K562 (cell line): ENCODE measurements around the gene DNM1. TPM values are rescaled to one million over a fixed set of nuclear protein-coding genes. Genes with fewer than 3 reads are reported as not detected.

Experiments used
- ATAC-seq: fragments of 200-7000 bp; cut with Tn5 transposase; 3 replicates; pipeline ENCODE4 v1.9.1; 2020; ENCODE audit warnings: moderate library complexity
- BruUV-seq: library from RNA; stranded (reverse); fragments of 400-500 nt; replicated peaks from 2 replicates; lab custom pipeline; 2021; lab: Mats Ljungman, UMichigan
- CTCF ChIA-PET: fragments of 300-600 bp; formaldehyde crosslinking; extraction: SDS; loops from one replicate; lab custom pipeline; 2021; ENCODE audit warnings: low intra/inter-chr PET ratio; lab: Yijun Ruan, JAX
- POLR2A ChIA-PET: fragments of 300-600, 350-650 bp; sonication (Branson Sonifier 250); formaldehyde crosslinking; extraction: SDS; loops from one replicate; lab custom pipeline; 2021; ENCODE audit warnings: antibody characterized with exemption, inconsistent platforms; lab: Yijun Ruan, JAX
- DNase-seq, 4 experiments: peaks; one replicate each; pipeline versions ENCODE4 v3.0.0 to v3.0.0-alpha.2; 2011 to 2018; ENCODE audit warnings: low spot score in 3 of 4, mixed read lengths in 3 of 4; ENCODE audit errors: extremely low read depth in 1 of 4
- FAIRE-seq: peaks from 2 replicates; lab custom pipeline; 2011; peaks lifted over from hg19 to GRCh38; lab: Jason Lieb, UNC
- H2AFZ ChIP-seq: 2 replicates; pipeline ENCODE4 v1.6.0; 2011; ENCODE audit warnings: low read depth, low read length, control low read depth, inconsistent platforms
- H3K27ac ChIP-seq: fragments of 200-600 bp; 3 replicates; pipeline ENCODE4 v1.8.0; 2011; ENCODE audit warnings: low read depth, mild to moderate bottlenecking, control low read depth, inconsistent platforms, low read length, moderate library complexity, mixed read lengths; ENCODE audit errors: extremely low read depth
- H3K27me3 ChIP-seq, 2 experiments: fragments of 300-600 bp in 1 of 2; 2 replicates in 1 of 2; 3 replicates in 1 of 2; pipeline versions ENCODE4 v1.6.0 to v1.8.0; 2011; ENCODE audit warnings: inconsistent platforms in 2 of 2, low read length in 2 of 2, mild to moderate bottlenecking in 1 of 2, mixed read lengths in 1 of 2, moderate library complexity in 1 of 2; ENCODE audit not compliant: control insufficient read depth in 2 of 2, insufficient read depth in 2 of 2
- H3K36me3 ChIP-seq: fragments of 300-600 bp; 3 replicates; pipeline ENCODE4 v1.8.0; 2011; ENCODE audit warnings: mild to moderate bottlenecking, low read length, inconsistent platforms; ENCODE audit not compliant: control insufficient read depth, insufficient read depth
- H3K4me1 ChIP-seq, 2 experiments: fragments of 200-600 bp in 1 of 2; replicated peaks in 1 of 2; 2 replicates in 1 of 2; 3 replicates in 1 of 2; pipeline versions ENCODE4 v1.5.1 to v1.8.0; 2011; ENCODE audit warnings: inconsistent platforms in 2 of 2, low read length in 2 of 2, mild to moderate bottlenecking in 1 of 2, mixed read lengths in 1 of 2, moderate library complexity in 1 of 2; ENCODE audit not compliant: control insufficient read depth in 2 of 2, insufficient read depth in 2 of 2
- H3K4me2 ChIP-seq: 2 replicates; pipeline ENCODE4 v1.6.1; 2011; ENCODE audit warnings: low read length, control low read depth, inconsistent platforms, mixed read lengths; ENCODE audit not compliant: insufficient read depth
- H3K4me3 ChIP-seq: fragments of 200-600 bp; sonication (generic), shearing (Covaris generic); 2 replicates; pipeline ENCODE4 v1.5.1; 2016; ENCODE audit warnings: control low read depth, inconsistent platforms
- H3K79me2 ChIP-seq: fragments of 200-600 bp; 3 replicates; pipeline ENCODE4 v1.8.0; 2011; ENCODE audit warnings: low read length, inconsistent platforms; ENCODE audit not compliant: control insufficient read depth, insufficient read depth
- H3K9ac ChIP-seq, 2 experiments: 2 replicates each; pipeline versions ENCODE4 v1.6.0 to v1.6.1; 2011; ENCODE audit warnings: low read depth in 2 of 2, low read length in 2 of 2, control low read depth in 1 of 2, inconsistent platforms in 1 of 2, mild to moderate bottlenecking in 1 of 2, mixed read lengths in 1 of 2; ENCODE audit not compliant: insufficient read depth in 1 of 2
- H3K9me1 ChIP-seq: one replicate; pipeline ENCODE4 v1.6.0; 2011; ENCODE audit warnings: inconsistent platforms, mild to moderate bottlenecking, low read length, moderate library complexity; ENCODE audit not compliant: control insufficient read depth, insufficient read depth
- H3K9me3 ChIP-seq: replicated peaks from 2 replicates; pipeline ENCODE4 v1.5.1; 2011; ENCODE audit warnings: low read depth, low read length, inconsistent platforms; ENCODE audit not compliant: control insufficient read depth, insufficient read depth
- H4K20me1 ChIP-seq: replicated peaks from 2 replicates; pipeline ENCODE4 v1.6.1; 2011; ENCODE audit warnings: low read length, inconsistent platforms, mixed read lengths; ENCODE audit not compliant: control insufficient read depth, insufficient read depth
- FOS ChIP-seq: IDR thresholded peaks from 3 replicates; pipeline ENCODE4 v1.6.1; 2011; ENCODE audit not compliant: insufficient read length; ENCODE audit errors: extremely low read depth
- HDAC6 ChIP-seq: IDR thresholded peaks from 2 replicates; pipeline ENCODE4 v1.6.1; 2012; ENCODE audit warnings: low read depth, mild to moderate bottlenecking, control low read depth, inconsistent platforms, low read length, moderate library complexity
- HOMEZ ChIP-seq: fragments of 250-450 bp; sonication (Bioruptor Pico); IDR thresholded peaks from 2 replicates; pipeline ENCODE4 v1.4.0; 2020; ENCODE audit warnings: mild to moderate bottlenecking, moderate library complexity
- MBD1 ChIP-seq: fragments of 250-450 bp; sonication (Bioruptor Pico); IDR thresholded peaks from 2 replicates; pipeline ENCODE4 v1.8.0; 2022; ENCODE audit warnings: inconsistent platforms
- NR1H2 ChIP-seq: sonication (generic); formaldehyde crosslinking; IDR thresholded peaks from 2 replicates; pipeline ENCODE4 v1.4.0; 2020; ENCODE audit warnings: mild to moderate bottlenecking, missing genetic modification reagents
- PPARD ChIP-seq: fragments of 250-450 bp; sonication (Bioruptor Pico); IDR thresholded peaks from 2 replicates; pipeline ENCODE4 v1.8.0; 2022; ENCODE audit warnings: inconsistent platforms, mild to moderate bottlenecking, moderate library complexity
- SAFB ChIP-seq: fragments of 200-400 bp; formaldehyde crosslinking; IDR thresholded peaks from 2 replicates; pipeline ENCODE4 v1.6.1; 2017; ENCODE audit warnings: low read depth, low read length, borderline replicate concordance
- SAFB2 ChIP-seq: fragments of 200-400 bp; formaldehyde crosslinking; IDR thresholded peaks from 2 replicates; pipeline ENCODE4 v1.6.1; 2018; ENCODE audit warnings: borderline replicate concordance, low read length, low read depth, moderate library complexity; ENCODE audit not compliant: severe bottlenecking
- SNAPC5 ChIP-seq: fragments of 250-450 bp; sonication (Bioruptor Pico); IDR thresholded peaks from 2 replicates; pipeline ENCODE4 v1.8.0; 2021; ENCODE audit warnings: moderate library complexity, mild to moderate bottlenecking, inconsistent platforms
- STAT5B ChIP-seq: fragments of 250-450 bp; sonication (Bioruptor Pico); IDR thresholded peaks from 2 replicates; pipeline ENCODE4 v1.8.0; 2021; ENCODE audit warnings: mild to moderate bottlenecking, inconsistent platforms
- TAF15 ChIP-seq: fragments of 200-400 bp; formaldehyde crosslinking; IDR thresholded peaks from 2 replicates; pipeline ENCODE4 v1.6.1; 2017; ENCODE audit warnings: mild to moderate bottlenecking, low read depth, low read length, moderate library complexity
- TFAM ChIP-seq: fragments of 250-450 bp; sonication (Bioruptor Pico); conservative IDR thresholded peaks from 2 replicates; pipeline ENCODE4 v1.5.0; 2021; ENCODE audit warnings: mild to moderate bottlenecking, moderate library complexity
- TGIF2 ChIP-seq: sonication (generic); formaldehyde crosslinking; IDR thresholded peaks from 2 replicates; pipeline ENCODE4 v1.8.1; 2022; ENCODE audit warnings: mild to moderate bottlenecking, missing genetic modification reagents, moderate library complexity
- ZBTB5 ChIP-seq: fragments of 450-650 bp; IDR thresholded peaks from 2 replicates; pipeline ENCODE4 v1.6.1; 2017; ENCODE audit warnings: antibody characterized with exemption
- ZNF197 ChIP-seq: fragments of 200-800 bp; sonication (Bioruptor generic); IDR thresholded peaks from 2 replicates; pipeline ENCODE4 v1.6.1; 2016; ENCODE audit warnings: low read depth, missing genetic modification characterization, missing compliant biosample characterization
- ZNF212 ChIP-seq: fragments of 450-650 bp; formaldehyde crosslinking; IDR thresholded peaks from 2 replicates; pipeline ENCODE4 v1.4.0; 2020; ENCODE audit warnings: mild to moderate bottlenecking
- WGBS: fragments of 100-300 bp; shearing (Covaris generic); methylation state at CpG from one replicate; pipeline ENCODE4 v1.1.6; 2016; ENCODE audit warnings: low coverage, mixed read lengths; ENCODE audit not compliant: insufficient coverage; ENCODE audit errors: missing lambda C conversion rate; 5-methylcytosine and 5-hydroxymethylcytosine counted together
- in situ Hi-C: fragments of 300-500 bp; cut with MboI; formaldehyde crosslinking; loops from 4 replicates; pipeline ENCODE4 v1.15.0; 2018; ENCODE audit warnings: inconsistent platforms, mixed read lengths
- intact Hi-C: fragments of 100-400 bp; cut with micrococcal nuclease; formaldehyde crosslinking; loops from 2 replicates; pipeline ENCODE4 v1.14.2; 2022
- polyA plus RNA-seq, 8 experiments: library from polyadenylated mRNA; depleted of rRNA in 4 of 8; stranded (reverse) in 5 of 8; unstranded in 3 of 8; fragments of >200 nt; fragmentation: Nextera tagmentation in 2 of 8; fragmentation: Illumina TruSeq in 1 of 8; extraction: Ambion mirVana in 2 of 8; extraction: Trizol in 1 of 8; gene quantifications; 2 replicates each; pipeline versions ENCODE4 v1.2.1 to v1.2.3, GENCODE V29; 2011 to 2014; ENCODE audit warnings: inconsistent platforms in 1 of 8, missing spikeins in 1 of 8
- total RNA-seq, 7 experiments: library from RNA; depleted of rRNA in 6 of 7; stranded (reverse); fragments of >200 nt in 6 of 7; fragmentation: Illumina TruSeq in 2 of 7; extraction: Trizol in 2 of 7; gene quantifications; 2 replicates each; pipeline versions ENCODE4 v1.2.1 to v1.2.3, GENCODE V29; 2011 to 2021; ENCODE audit warnings: low replicate concordance in 1 of 7

DNM1 gene
- total and polyA plus RNA-seq, 9 of the 15 experiments (the other 6 are each of a cell fraction or from before 2014, with no cell fraction given): 0.39 to 23.1 (median 9.1) TPM

- TF ChIP-seq SAFB2 (no peak), HDAC6 (no peak), ZNF197 (no peak), TGIF2 (CRISPR knock-in tag) (no peak), ZBTB5 (no peak), NR1H2 (CRISPR knock-in tag) (no peak), ZNF212 (CRISPR knock-in tag) (no peak)
- TF ChIP-seq, all 486 proteins: peak for 0
Measured at GRCh38 chr9:128219831-128220230, 16.7 kb downstream of the DNM1 start (continued).

DNA sequence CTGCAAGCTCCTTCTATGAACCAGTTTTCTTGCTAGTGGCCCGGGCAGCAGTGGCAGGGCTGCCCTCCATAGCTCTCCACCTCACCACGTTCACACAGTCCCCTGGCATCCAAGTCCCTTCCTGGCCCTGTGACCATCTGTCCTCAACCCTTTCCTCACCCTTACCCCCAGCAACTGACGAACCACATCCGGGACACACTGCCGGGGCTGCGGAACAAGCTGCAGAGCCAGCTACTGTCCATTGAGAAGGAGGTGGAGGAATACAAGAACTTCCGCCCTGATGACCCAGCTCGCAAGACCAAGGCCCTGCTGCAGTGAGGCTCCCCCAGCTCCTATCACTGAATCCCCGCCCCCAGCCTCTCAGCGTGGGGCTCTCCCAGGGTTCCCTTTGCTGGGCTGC is 18.8 kb downstream of the DNM1 start:
- intact Hi-C loops: no loop called here
- WGBS: 56% methylated on average over 10 of the region's 10 CpGs
- CTCF ChIA-PET: no interaction called here
- no peak for TF ChIP-seq MBD1 (CRISPR knock-in tag)
- no peak for TF ChIP-seq HOMEZ (CRISPR knock-in tag)
- no peak for TF ChIP-seq SAFB
- 0 out of 2 replicates have a peak, but pooled peaks have one; percentile 18 for TF ChIP-seq PPARD
- TF ChIP-seq STAT5B (CRISPR knock-in tag): no peak
- TF ChIP-seq SNAPC5 (CRISPR knock-in tag): no peak
- 0 out of 2 replicates have a peak, but pooled peaks have one; percentile 40 for TF ChIP-seq TAF15
- TF ChIP-seq FOS: no peak
- no peak for TF ChIP-seq TFAM

More for the DNA sequence above, 18.8 kb downstream of the DNM1 start:
- no peaks in the 10 kb centered on the region for H3K9me3 ChIP-seq
- no peaks in the 10 kb centered on the region for H3K79me2 ChIP-seq
- no peak overlapping the region for H3K4me2 ChIP-seq
- DNase-seq (no peak), FAIRE-seq (no peak), ATAC-seq (no peak)
- H4K20me1 ChIP-seq: peaks cover 10% of the 10 kb centered on the region
- H3K36me3 ChIP-seq: peaks cover 6% of the 10 kb centered on the region; the same call in 1 of the 3 replicates
- in situ Hi-C loops: no loop called here
- H3K4me1 ChIP-seq: peaks cover 12 to 56% of the 10 kb centered on the region in 2 experiments
- no peak overlapping the region for H2AFZ ChIP-seq
- H3K9me1 ChIP-seq: peaks cover 5% of the 10 kb centered on the region
- no peaks in the 10 kb centered on the region for H3K27me3 ChIP-seq
- BruUV-seq: no TSS peak
- POLR2A ChIA-PET: interaction anchor here (0.5 to 2.0 kb wide), 11 partner anchors 11 to 393 kb away, joined by 3 to 11 read pairs (median 3); partner anchors contain the start of genes GOLGA2 and SWI5
- H3K27ac ChIP-seq: no peak overlapping the region
- no peak overlapping the region for H3K4me3 ChIP-seq
- H3K9ac ChIP-seq: peak overlapping the region in 1 of 2 experiments; percentile 47; a peak in 2 of 4 replicates
